GM12878 (cell line): ENCODE data around the gene SENP7. TPM values are rescaled to one million over a fixed set of nuclear protein-coding genes. Genes with fewer than 3 reads are reported as not detected.

Source experiments
- BACH1 ChIP-seq: fragments of 450-650 bp; IDR thresholded peaks from 2 replicates; pipeline ENCODE4 v1.6.1; 2017; ENCODE audit warnings: mild to moderate bottlenecking, borderline replicate concordance
- CHD1 ChIP-seq: IDR thresholded peaks from 2 replicates; pipeline ENCODE4 v1.6.1; 2012; ENCODE audit warnings: low read depth, low read length, improper control_type of control experiment
- CHD4 ChIP-seq: fragments of 200-600 bp; sonication (generic); IDR thresholded peaks from 2 replicates; pipeline ENCODE4 v1.6.1; 2016; ENCODE audit warnings: mild to moderate bottlenecking
- CTCF ChIP-seq, 3 experiments: IDR thresholded peaks in 2 of 3; conservative IDR thresholded peaks in 1 of 3; 2 replicates each; pipeline ENCODE4 v1.5.1; 2011; ENCODE audit warnings: low read depth in 3 of 3, low read length in 3 of 3, mild to moderate bottlenecking in 3 of 3, control low read depth in 2 of 3, moderate library complexity in 2 of 3, inconsistent platforms in 1 of 3, mixed read lengths in 1 of 3; ENCODE audit not compliant: control insufficient read depth in 2 of 3, insufficient read depth in 1 of 3; ENCODE audit errors: extremely low read depth in 1 of 3
- MXI1 ChIP-seq: fragments of 150-350 bp; IDR thresholded peaks from 2 replicates; pipeline ENCODE4 v1.6.1; 2011; ENCODE audit warnings: low read depth, mild to moderate bottlenecking, inconsistent platforms, low read length, improper control_type of control experiment
- POU2F2 ChIP-seq: IDR thresholded peaks from 3 replicates; pipeline ENCODE4 v1.6.1; 2011; ENCODE audit warnings: low read depth, mild to moderate bottlenecking, low read length, borderline replicate concordance
- RUNX3 ChIP-seq: IDR thresholded peaks from 2 replicates; pipeline ENCODE4 v1.6.1; 2012; ENCODE audit warnings: low read length, inconsistent platforms
- SIN3A ChIP-seq: IDR thresholded peaks from 2 replicates; pipeline ENCODE4 v1.6.1; 2012; ENCODE audit warnings: low read depth, low read length, improper control_type of control experiment
- SMC3 ChIP-seq: IDR thresholded peaks from 2 replicates; pipeline ENCODE4 v1.6.1; 2011; ENCODE audit warnings: low read length, improper control_type of control experiment, borderline replicate concordance
- ZBTB11 ChIP-seq: fragments of 450-650 bp; formaldehyde crosslinking; IDR thresholded peaks from 2 replicates; pipeline ENCODE4 v1.5.0; 2022; ENCODE audit warnings: mild to moderate bottlenecking, missing genetic modification characterization
- polyA plus RNA-seq, 11 experiments: library from polyadenylated mRNA; depleted of rRNA in 4 of 11; unstranded in 6 of 11; stranded (reverse) in 5 of 11; fragments of >200 nt; fragmentation: Nextera tagmentation in 4 of 11; fragmentation: Illumina TruSeq in 1 of 11; extraction: Ambion mirVana in 4 of 11; extraction: Trizol in 1 of 11; gene quantifications; 1 replicate in 1 of 11; 2 replicates in 10 of 11; pipeline versions ENCODE4 v1.2.1 to v1.2.3, GENCODE V29; 2011 to 2016; ENCODE audit warnings: inconsistent platforms in 2 of 11, missing spikeins in 2 of 11, low read depth in 1 of 11
- total RNA-seq, 4 experiments: library from RNA; depleted of rRNA in 3 of 4; stranded (reverse); fragments of >200 nt in 3 of 4; fragmentation: Illumina TruSeq in 1 of 4; extraction: Trizol in 1 of 4; gene quantifications; 2 replicates each; pipeline versions ENCODE4 v1.2.1 to v1.2.3, GENCODE V29; 2013 to 2021
- TF ChIP-seq, protein P1 (sequence below): fragments of 450-650 bp; formaldehyde crosslinking; IDR thresholded peaks from 2 replicates; pipeline ENCODE4 v1.4.0; 2022; ENCODE audit warnings: mild to moderate bottlenecking, moderate library complexity
- TF ChIP-seq, protein P2 (sequence below): IDR thresholded peaks from 2 replicates; pipeline ENCODE4 v1.6.1; 2012; ENCODE audit warnings: low read depth, low read length, improper control_type of control experiment
- TF ChIP-seq, protein P3 (sequence below): IDR thresholded peaks from 2 replicates; pipeline ENCODE4 v1.6.1; 2012; ENCODE audit warnings: low read depth, low read length, improper control_type of control experiment

Gene SENP7
- total and polyA plus RNA-seq, 10 of the 15 experiments (the other 5 are each of a cell fraction or from before 2014, with no cell fraction given): 2.6 to 14.7 (median 8.3) TPM

- TF ChIP-seq SIN3A: no peak
- no peak for TF ChIP-seq BACH1
- no peak for TF ChIP-seq POU2F2
- TF ChIP-seq, protein P1, sequence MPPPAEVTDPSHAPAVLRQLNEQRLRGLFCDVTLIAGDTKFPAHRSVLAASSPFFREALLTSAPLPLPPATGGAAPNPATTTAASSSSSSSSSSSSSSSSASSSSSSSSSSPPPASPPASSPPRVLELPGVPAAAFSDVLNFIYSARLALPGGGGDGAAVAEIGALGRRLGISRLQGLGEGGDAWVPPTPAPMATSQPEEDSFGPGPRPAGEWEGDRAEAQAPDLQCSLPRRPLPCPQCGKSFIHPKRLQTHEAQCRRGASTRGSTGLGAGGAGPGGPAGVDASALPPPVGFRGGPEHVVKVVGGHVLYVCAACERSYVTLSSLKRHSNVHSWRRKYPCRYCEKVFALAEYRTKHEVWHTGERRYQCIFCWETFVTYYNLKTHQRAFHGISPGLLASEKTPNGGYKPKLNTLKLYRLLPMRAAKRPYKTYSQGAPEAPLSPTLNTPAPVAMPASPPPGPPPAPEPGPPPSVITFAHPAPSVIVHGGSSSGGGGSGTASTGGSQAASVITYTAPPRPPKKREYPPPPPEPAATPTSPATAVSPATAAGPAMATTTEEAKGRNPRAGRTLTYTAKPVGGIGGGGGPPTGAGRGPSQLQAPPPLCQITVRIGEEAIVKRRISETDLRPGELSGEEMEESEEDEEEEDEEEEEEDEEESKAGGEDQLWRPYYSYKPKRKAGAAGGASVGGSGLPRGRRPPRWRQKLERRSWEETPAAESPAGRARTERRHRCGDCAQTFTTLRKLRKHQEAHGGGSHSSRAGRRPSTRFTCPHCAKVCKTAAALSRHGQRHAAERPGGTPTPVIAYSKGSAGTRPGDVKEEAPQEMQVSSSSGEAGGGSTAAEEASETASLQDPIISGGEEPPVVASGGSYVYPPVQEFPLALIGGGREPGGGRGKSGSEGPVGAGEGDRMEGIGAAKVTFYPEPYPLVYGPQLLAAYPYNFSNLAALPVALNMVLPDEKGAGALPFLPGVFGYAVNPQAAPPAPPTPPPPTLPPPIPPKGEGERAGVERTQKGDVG (CRISPR knock-in tag): no peak
- no peak for TF ChIP-seq SMC3
- TF ChIP-seq, protein P2, sequence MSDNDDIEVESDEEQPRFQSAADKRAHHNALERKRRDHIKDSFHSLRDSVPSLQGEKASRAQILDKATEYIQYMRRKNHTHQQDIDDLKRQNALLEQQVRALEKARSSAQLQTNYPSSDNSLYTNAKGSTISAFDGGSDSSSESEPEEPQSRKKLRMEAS: no peak
- TF ChIP-seq RUNX3: no peak; the same call in 1 of the 2 replicates
- no peak for TF ChIP-seq CHD1
- TF ChIP-seq CHD4: no peak
- TF ChIP-seq MXI1: 0 out of 2 replicates have a peak, but pooled peaks have one; percentile 8
- no peak for TF ChIP-seq CTCF (IDR thresholded peaks at IDR 0.05 in 2 of 3, conservative IDR thresholded peaks at IDR 0.05 in 1 of 3; ENCODE audit: control insufficient read depth in 2 of 3, extremely low read depth in 1 of 3, insufficient read depth in 1 of 3, low read depth in 3 of 3, low read length in 3 of 3)
- TF ChIP-seq, protein P3, sequence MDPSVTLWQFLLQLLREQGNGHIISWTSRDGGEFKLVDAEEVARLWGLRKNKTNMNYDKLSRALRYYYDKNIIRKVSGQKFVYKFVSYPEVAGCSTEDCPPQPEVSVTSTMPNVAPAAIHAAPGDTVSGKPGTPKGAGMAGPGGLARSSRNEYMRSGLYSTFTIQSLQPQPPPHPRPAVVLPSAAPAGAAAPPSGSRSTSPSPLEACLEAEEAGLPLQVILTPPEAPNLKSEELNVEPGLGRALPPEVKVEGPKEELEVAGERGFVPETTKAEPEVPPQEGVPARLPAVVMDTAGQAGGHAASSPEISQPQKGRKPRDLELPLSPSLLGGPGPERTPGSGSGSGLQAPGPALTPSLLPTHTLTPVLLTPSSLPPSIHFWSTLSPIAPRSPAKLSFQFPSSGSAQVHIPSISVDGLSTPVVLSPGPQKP: peak; percentile 79
- no peak for TF ChIP-seq ZBTB11 (CRISPR knock-in tag)
These were observed at the start of gene SENP7 (continued) for GRCh38 chr3:101512646-101513418.
